Kidney (tissue), 14 donors: ENCODE data around the gene ERICH2. TPM values are rescaled to one million over a fixed set of nuclear protein-coding genes. Genes with fewer than 3 reads are reported as not detected.

Source experiments
- DNase-seq, 5 donors: peaks; one replicate each; pipeline ENCODE4 v3.0.0-alpha.2; 2013 to 2020
- FAIRE-seq: peaks from 2 replicates; lab custom pipeline; 2012; peaks lifted over from hg19 to GRCh38; lab: Jason Lieb, UNC
- H3K27ac ChIP-seq, 2 donors: one replicate each; pipeline ENCODE4 v1.7.0; 2013; ENCODE audit warnings: low read depth in 2 of 2, low read length in 2 of 2, inconsistent platforms in 1 of 2
- H3K27me3 ChIP-seq: one replicate; pipeline ENCODE4 v1.7.1; 2013; ENCODE audit warnings: low read length, inconsistent platforms; ENCODE audit not compliant: control insufficient read depth, insufficient read depth
- H3K36me3 ChIP-seq, 3 donors: one replicate each; pipeline versions ENCODE4 v1.7.0 to v1.7.1; 2013; ENCODE audit warnings: low read length in 3 of 3, control low read depth in 1 of 3, inconsistent platforms in 1 of 3; ENCODE audit not compliant: insufficient read depth in 3 of 3, control insufficient read depth in 2 of 3
- H3K4me1 ChIP-seq, 3 donors: one replicate each; pipeline versions ENCODE4 v1.7.0 to v1.7.1; 2013; ENCODE audit warnings: low read length in 3 of 3, inconsistent platforms in 1 of 3, low read depth in 1 of 3; ENCODE audit not compliant: control insufficient read depth in 2 of 3, insufficient read depth in 2 of 3
- H3K4me3 ChIP-seq, 3 donors: one replicate each; pipeline versions ENCODE4 v1.7.0 to v1.8.1; 2013; ENCODE audit warnings: low read length in 3 of 3, control low read depth in 1 of 3, inconsistent platforms in 1 of 3
- H3K9ac ChIP-seq, 3 donors: one replicate each; pipeline versions ENCODE4 v1.7.0 to v1.7.1; 2013; ENCODE audit warnings: low read length in 3 of 3, control low read depth in 1 of 3, inconsistent platforms in 1 of 3
- H3K9me3 ChIP-seq, 3 donors: one replicate each; pipeline versions ENCODE4 v1.7.0 to v1.7.1; 2013; ENCODE audit warnings: low read length in 3 of 3, control low read depth in 1 of 3, inconsistent platforms in 1 of 3; ENCODE audit not compliant: control insufficient read depth in 2 of 3, insufficient read depth in 1 of 3
- intact Hi-C: fragments of 100-400 bp; cut with DNase I; formaldehyde crosslinking; loops from one replicate; pipeline ENCODE4 v1.11.1; 2022
- polyA plus RNA-seq: library from polyadenylated mRNA; stranded (reverse); fragments of 350-450 nt; fragmentation: Illumina TruSeq; extraction: RNeasy Lipid Tissue Mini Kit (QIAGEN cat#74804); gene quantifications from one replicate; pipeline ENCODE4 v1.2.3, GENCODE V29; 2014; ENCODE audit warnings: low read depth, low replicate concordance; ENCODE audit not compliant: insufficient read depth
- total RNA-seq: library from RNA; stranded (reverse); fragmentation: NEBNext Ultra II Directional; extraction: Animal tissue kit (Norgen Biotek cat#: 25700); gene quantifications from one replicate; pipeline ENCODE4 v1.2.1, GENCODE V29; 2021
- TF ChIP-seq, protein P1 (sequence below): IDR thresholded peaks from 3 replicates; pipeline ENCODE4 v1.5.1; 2012; ENCODE audit warnings: mild to moderate bottlenecking, moderate library complexity, borderline replicate concordance; ENCODE audit not compliant: insufficient read depth; ENCODE audit errors: extremely low read depth
- donor health status: control.
- donor health status: control.
- donor health status: control.
- donor health status: control.
- donor health status: control.
- donor health status: DM: yes; HTN: yes; CAD: no.
- donor health status: Normal renal cell carcinoma (clear cell type).

Gene ERICH2
- total and polyA plus RNA-seq, 2 donors from 2014 or later = 0.91 to 4.0 TPM

DNA sequence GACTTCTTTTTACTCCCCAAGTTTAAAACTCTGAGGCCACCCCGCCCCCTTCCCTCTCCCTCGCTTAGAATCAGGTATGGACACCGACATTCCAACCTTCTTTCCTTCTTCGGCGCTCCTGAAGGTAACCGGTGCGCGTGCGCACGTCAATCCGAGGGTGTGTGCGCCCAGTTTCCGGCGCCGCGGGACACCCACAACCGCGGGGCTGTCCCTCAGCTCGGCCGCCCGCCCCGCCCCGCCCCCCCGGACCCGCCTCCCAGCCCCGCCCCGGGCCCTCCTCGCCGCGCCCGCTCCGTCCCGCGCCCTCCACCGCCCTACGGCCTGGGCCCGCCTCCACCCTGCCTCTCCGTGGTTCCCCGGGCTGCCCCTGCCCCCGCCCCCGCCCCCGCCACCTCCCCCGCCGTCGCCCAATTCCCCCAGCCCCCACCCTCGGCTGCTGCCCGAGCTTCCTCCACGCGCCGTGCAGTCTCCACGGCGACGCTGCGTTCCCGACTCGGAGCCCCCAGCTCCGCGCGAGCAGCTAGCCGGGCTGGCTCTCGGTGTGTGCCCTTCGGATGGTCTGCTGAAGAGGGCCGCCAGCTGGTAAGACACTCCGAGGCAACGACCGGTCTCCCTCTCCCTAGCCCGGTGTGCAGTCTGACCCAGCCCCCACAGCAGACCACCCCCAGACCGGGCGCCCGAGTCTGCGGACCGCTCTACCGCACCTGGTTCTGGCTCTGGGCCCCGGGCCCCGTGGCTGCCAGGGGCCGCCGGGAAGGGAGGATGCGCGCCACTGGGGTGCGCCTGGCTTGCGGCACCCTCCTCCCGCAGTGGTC, 635 bp downstream of the ERICH2 start:
- Histone ChIP-seq H3K27ac (peak overlapping the region; percentile 67 to 78), H3K9me3 (no peaks in the 10 kb centered on the region), H3K4me1 (peaks cover 0 to 3% (median 0%) of the 10 kb centered on the region in 3 donors), H3K4me3 (peak overlapping the region; percentile 62 to 83 (median 71)), H3K9ac (peak overlapping the region; percentile 57 to 85 (median 63)), H3K27me3 (peaks cover 2% of the 10 kb centered on the region), H3K36me3 (no peaks in the 10 kb centered on the region)
- peak; percentile 85 to 92 (median 87) for DNase-seq
- intact Hi-C loops = no loop called here
- no peak for FAIRE-seq
- TF ChIP-seq, protein P1, sequence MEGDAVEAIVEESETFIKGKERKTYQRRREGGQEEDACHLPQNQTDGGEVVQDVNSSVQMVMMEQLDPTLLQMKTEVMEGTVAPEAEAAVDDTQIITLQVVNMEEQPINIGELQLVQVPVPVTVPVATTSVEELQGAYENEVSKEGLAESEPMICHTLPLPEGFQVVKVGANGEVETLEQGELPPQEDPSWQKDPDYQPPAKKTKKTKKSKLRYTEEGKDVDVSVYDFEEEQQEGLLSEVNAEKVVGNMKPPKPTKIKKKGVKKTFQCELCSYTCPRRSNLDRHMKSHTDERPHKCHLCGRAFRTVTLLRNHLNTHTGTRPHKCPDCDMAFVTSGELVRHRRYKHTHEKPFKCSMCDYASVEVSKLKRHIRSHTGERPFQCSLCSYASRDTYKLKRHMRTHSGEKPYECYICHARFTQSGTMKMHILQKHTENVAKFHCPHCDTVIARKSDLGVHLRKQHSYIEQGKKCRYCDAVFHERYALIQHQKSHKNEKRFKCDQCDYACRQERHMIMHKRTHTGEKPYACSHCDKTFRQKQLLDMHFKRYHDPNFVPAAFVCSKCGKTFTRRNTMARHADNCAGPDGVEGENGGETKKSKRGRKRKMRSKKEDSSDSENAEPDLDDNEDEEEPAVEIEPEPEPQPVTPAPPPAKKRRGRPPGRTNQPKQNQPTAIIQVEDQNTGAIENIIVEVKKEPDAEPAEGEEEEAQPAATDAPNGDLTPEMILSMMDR = no peak

DNA sequence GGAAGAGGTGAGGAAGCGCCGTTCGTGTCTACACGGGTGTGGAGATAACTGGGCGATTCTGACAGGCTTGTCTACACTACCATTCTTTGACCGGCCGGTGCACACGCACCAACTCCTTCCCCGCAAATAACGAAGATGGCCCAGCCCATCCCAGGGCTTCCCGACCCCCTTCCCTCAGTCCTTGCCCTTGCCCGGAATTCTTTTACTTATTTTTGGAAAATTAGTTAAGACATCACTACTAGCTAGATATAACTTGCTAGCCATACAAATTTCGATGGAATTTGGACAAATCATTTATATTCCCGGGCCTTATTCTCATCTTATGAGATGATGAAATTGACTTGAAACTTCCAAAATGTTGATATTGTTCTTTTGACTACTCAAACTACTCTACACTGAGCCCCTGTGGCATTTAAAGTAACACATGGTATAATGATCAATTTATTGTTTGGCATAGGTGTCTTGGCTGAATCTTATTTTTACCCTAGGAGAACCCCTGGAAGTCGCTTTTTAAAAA, 1.3 kb downstream of the ERICH2 start:
- H3K27ac ChIP-seq = peak overlapping the region in 1 of 2 donors; percentile 51
- H3K36me3 ChIP-seq = no peaks in the 10 kb centered on the region
- peaks cover 0 to 3% (median 0%) of the 10 kb centered on the region in 3 donors for H3K4me1 ChIP-seq
- intact Hi-C loops = no loop called here
- TF ChIP-seq, protein P1 = no peak
- peak overlapping the region in 1 of 3 donors; percentile 6 for H3K9ac ChIP-seq
- no peak for DNase-seq
- FAIRE-seq = no peak
- H3K9me3 ChIP-seq = no peaks in the 10 kb centered on the region
- H3K27me3 ChIP-seq = peaks cover 2% of the 10 kb centered on the region
- H3K4me3 ChIP-seq = peak overlapping the region; percentile 44 to 67 (median 59)

DNA sequence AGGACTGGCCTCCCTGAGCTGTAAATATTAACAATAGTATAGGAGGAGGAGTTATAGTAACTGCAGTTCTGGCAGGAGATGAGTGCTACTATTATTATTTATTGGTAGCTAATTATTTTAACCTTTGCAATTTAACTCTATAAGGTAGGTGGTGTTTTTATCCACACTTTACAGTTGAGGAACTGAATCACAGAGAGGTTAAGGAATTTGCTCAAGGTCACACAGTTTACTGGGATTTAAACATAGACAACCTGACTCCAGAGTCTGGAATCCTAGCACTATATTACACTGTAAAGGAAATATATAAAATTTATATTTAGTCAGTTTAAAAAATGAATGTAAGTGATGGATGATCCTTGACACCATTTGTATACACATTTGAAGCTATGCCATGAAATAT, 2.1 kb downstream of the ERICH2 start:
- DNase-seq (no peak), FAIRE-seq (no peak)
- Histone ChIP-seq H3K27ac (no peak overlapping the region), H3K27me3 (peaks cover 2% of the 10 kb centered on the region), H3K9me3 (no peaks in the 10 kb centered on the region), H3K4me1 (peaks cover 0 to 3% (median 0%) of the 10 kb centered on the region in 3 donors), H3K9ac (no peak overlapping the region), H3K4me3 (no peak overlapping the region), H3K36me3 (no peaks in the 10 kb centered on the region)
- intact Hi-C loops = no loop called here
- TF ChIP-seq, protein P1 = no peak
